ENCODE data around the gene PCNX2.
A peak's percentile ranks its signal among the peaks of the same experiment; 100 is the strongest.

Gene PCNX2

DNA sequence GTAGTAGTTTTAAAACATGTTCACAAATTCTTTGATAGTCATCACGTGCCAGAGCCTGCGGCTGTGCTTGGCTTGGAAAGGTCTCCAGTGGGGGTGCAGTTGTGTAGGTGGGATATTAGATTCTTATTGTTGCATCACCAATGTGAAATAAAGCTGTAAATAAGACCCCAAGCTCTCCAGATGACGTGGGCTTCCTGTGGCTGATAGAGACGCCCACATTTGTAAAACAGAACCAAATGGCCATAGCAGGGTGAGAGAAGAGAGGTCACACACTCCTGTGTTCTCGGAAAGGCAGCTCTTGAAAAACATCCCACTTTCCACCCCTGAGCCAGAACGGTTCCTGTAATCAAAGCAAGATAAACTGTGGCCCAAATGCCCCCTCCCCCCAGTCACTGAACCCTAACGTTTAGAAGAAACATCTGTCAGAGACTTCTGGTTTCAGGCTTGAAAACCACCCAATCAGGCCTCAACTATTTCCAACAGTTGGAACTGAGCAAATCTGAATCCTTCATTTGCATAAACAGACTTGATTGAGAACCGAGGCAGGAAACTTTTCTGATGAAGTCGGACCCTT is 351.8 kb downstream of the PCNX2 start:
- peaks cover 15% of the 10 kb centered on the region for H3K4me1 Mint-ChIP-seq (ENCODE audit: low read depth)
- peaks cover 2% of the 10 kb centered on the region for H3K27me3 Mint-ChIP-seq
- H3K4me3 Mint-ChIP-seq = no peak overlapping the region
- H3K27ac Mint-ChIP-seq = peak overlapping the region; percentile 73
- H3K36me3 Mint-ChIP-seq = peaks cover 5% of the 10 kb centered on the region
- no peaks in the 10 kb centered on the region for H3K9me3 Mint-ChIP-seq (ENCODE audit: low read depth)

DNA sequence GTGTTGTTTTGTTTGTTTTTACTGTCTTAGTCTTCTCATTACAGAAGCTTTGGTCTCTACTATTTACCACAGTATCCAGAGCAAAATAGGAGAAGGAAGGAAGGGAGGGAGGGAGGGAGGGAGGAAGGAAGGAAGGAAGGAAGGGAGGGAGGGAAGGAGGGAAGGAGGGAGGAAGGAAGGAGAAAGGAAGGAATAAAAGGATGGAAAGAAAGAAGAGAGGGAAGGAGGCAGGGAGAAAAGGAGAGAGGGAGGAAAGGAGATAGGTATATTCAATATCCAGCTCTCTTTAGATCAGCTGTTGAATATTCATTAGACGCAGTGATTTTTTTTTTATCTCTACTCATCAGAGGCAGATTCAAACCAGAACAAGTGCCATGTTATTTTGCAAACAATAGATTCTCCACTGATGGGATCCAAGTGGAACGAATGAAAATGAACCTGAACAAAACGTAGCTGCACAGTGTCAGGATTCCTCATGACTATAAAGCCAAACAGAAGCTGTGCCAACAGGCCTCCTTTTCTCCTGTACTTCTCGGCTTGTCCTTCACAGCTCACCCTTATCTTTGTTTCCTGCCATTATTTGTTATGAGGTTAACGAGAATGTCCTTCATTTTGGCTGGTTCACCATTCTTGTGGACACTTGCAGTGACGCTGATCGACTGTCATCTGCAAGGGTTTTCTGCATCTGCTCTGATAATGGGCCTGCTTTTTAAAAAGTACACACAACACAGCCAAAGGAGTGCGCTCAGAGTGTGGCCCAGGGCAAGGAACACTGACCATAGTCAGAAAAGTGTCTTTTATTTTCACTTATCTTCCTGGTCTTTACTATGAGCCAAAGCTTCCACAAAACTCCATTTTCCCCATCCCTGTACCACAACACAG is 352.9 kb downstream of the PCNX2 start:
- H3K27me3 Mint-ChIP-seq = peaks cover 7% of the 10 kb centered on the region
- no peak overlapping the region for H3K27ac Mint-ChIP-seq
- H3K4me1 Mint-ChIP-seq (ENCODE audit: low read depth) = peaks cover 15% of the 10 kb centered on the region
- H3K4me3 Mint-ChIP-seq = no peak overlapping the region
- H3K9me3 Mint-ChIP-seq (ENCODE audit: low read depth) = no peaks in the 10 kb centered on the region
- peaks cover 5% of the 10 kb centered on the region for H3K36me3 Mint-ChIP-seq

DNA sequence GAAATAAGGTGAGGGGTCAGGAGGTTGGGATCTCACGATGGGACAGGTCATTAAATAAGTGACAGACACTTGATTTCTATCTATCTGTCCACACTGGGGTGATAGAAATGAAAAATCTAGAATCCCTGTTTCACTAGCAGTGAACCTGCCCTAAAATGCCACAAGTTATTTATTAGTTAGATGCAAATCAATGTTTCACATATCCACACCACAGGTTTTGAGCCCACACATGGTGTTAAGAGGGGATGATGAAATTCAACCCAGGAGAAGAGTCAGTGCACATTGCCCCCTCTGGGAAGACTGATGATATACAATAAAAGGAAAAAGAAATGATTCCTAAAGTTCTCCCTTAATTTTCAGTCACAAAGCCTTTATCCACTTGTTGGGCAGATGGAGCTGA is 355.3 kb downstream of the PCNX2 start:
- Mint-ChIP-seq H3K4me3 (no peak overlapping the region), H3K36me3 (peaks cover 5% of the 10 kb centered on the region), H3K9me3 (ENCODE audit: low read depth) (no peaks in the 10 kb centered on the region), H3K27ac (no peak overlapping the region), H3K27me3 (peaks cover 7% of the 10 kb centered on the region), H3K4me1 (ENCODE audit: low read depth) (peaks cover 15% of the 10 kb centered on the region)

DNA sequence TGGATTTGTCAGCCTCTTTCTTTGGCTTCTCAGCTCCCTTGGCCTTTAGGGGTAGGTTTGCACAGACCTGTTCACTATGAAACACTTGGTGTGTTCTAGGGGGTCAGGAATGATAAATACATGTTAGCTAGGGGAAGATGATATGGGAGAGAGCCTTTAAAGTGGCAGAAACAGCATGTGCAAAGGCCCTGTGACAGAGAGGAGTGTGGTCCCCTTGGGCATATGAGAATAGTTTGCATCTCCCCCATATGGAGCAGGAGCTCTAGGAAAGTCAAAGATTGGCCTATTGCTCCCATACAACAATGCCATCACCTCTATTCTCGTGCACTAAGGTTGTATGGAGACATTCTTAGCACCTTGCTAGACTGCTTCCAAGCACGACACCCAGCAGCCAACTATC is 355.8 kb downstream of the PCNX2 start:
- no peak overlapping the region for H3K27ac Mint-ChIP-seq
- H3K36me3 Mint-ChIP-seq = peaks cover 5% of the 10 kb centered on the region
- no peaks in the 10 kb centered on the region for H3K9me3 Mint-ChIP-seq (ENCODE audit: low read depth)
- no peak overlapping the region for H3K4me3 Mint-ChIP-seq
- peaks cover 7% of the 10 kb centered on the region for H3K27me3 Mint-ChIP-seq
- H3K4me1 Mint-ChIP-seq (ENCODE audit: low read depth) = peaks cover 15% of the 10 kb centered on the region

DNA sequence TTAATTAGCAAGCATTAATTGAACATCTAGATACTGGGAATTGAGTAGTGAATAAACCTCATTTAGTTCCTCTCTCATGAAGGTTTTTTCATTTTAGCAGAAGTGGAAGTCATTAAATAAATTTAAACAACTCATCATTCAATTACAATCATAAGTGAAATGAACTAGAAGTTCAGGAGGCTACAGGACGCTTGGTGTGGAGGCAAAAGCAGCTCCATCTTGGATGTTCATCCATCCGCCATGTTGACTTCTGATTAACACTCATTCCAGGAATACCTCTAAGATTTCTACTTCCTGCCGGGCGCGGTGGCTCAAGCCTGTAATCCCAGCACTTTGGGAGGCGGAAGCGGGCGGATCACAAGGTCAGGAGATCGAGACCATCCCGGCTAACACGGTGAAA is 356.6 kb downstream of the PCNX2 start:
- H3K4me3 Mint-ChIP-seq = no peak overlapping the region
- H3K9me3 Mint-ChIP-seq (ENCODE audit: low read depth) = no peaks in the 10 kb centered on the region
- H3K36me3 Mint-ChIP-seq = peaks cover 3% of the 10 kb centered on the region
- no peak overlapping the region for H3K27ac Mint-ChIP-seq
- peaks cover 8% of the 10 kb centered on the region for H3K4me1 Mint-ChIP-seq (ENCODE audit: low read depth)
- H3K27me3 Mint-ChIP-seq = peaks cover 7% of the 10 kb centered on the region

DNA sequence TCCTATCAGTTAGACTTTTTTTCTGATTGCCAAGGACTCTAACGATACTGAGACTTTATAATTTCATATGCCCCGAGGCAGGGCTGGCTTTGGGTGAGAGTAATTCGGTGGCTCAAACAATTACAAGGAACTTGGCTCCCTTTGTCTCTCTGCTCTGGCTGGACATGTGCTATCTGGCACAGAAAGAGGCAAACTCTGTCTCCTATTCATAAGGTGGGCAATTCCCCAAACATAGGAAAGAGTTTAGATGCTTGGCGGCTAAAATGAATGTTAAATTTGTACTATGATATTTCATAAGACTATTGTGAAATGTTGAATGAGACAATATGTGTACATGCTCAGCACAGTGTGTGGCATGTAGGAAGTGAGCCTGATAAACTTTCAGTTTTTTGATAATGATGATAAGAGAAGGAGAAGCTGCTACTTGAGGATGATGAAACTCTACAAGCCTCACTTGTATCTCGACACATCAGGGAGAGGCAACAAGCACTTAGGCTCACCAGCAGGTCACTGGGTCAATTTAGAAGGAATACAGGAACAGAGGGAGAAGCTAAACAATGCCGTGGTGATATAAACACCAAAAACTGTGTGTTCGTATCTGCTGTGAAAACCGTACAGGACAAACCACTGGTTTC is 357.7 kb downstream of the PCNX2 start:
- H3K27me3 Mint-ChIP-seq = peaks cover 7% of the 10 kb centered on the region
- no peak overlapping the region for H3K4me3 Mint-ChIP-seq
- no peaks in the 10 kb centered on the region for H3K9me3 Mint-ChIP-seq (ENCODE audit: low read depth)
- H3K36me3 Mint-ChIP-seq = peaks cover 3% of the 10 kb centered on the region
- no peak overlapping the region for H3K27ac Mint-ChIP-seq
- H3K4me1 Mint-ChIP-seq (ENCODE audit: low read depth) = no peaks in the 10 kb centered on the region

DNA sequence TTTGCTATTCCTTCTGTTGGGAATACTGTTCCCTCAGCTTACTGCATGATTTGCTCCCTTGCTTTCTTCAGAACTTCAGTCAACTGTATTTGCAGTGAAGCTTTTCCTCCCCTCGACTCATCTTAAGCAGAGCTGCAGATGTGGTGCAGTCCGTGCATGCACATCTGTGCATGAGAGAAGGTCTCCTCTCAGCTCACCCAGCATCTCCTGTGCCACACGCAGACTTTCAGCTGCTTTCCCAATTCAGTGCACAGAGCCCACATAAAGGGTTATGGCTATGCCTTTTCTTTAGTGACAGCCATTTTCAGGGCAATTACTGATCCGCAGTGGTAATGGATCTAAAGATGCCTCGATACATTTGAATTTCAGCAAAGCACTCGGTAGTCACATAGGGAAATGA is 358.6 kb downstream of the PCNX2 start:
- no peak overlapping the region for H3K27ac Mint-ChIP-seq
- no peaks in the 10 kb centered on the region for H3K9me3 Mint-ChIP-seq (ENCODE audit: low read depth)
- H3K36me3 Mint-ChIP-seq = peaks cover 3% of the 10 kb centered on the region
- no peak overlapping the region for H3K4me3 Mint-ChIP-seq
- no peaks in the 10 kb centered on the region for H3K4me1 Mint-ChIP-seq (ENCODE audit: low read depth)
- peaks cover 7% of the 10 kb centered on the region for H3K27me3 Mint-ChIP-seq

All from activated naive CD8-positive, alpha-beta T cell (primary cell).